ENCODE measurements around the gene EPHX1.

- TF ChIP-seq CTCF (conservative IDR thresholded peaks at IDR 0.05; ENCODE audit: low read length) = no peak
- TF ChIP-seq EZH2phosphoT487 (IDR thresholded peaks at IDR 0.05; ENCODE audit: borderline replicate concordance) = no peak
Observed at GRCh38 chr1:225875044-225875815, 65.3 kb downstream of the EPHX1 start.
